GM19455 (cell line): ENCODE results near the gene SYNE3.

Source experiments
- ATAC-seq: cut with Tn5 transposase; IDR thresholded peaks from one replicate; pipeline ENCODE4 v1.9.1; 2021; ENCODE audit not compliant: unreplicated experiment

The SYNE3 gene

GRCh38 chr14:95509495-95509894 lies 7.0 kb downstream of the SYNE3 start:
- no peak for ATAC-seq

- ATAC-seq: no peak
Observed at GRCh38 chr14:95508377-95508776, 8.1 kb downstream of the SYNE3 start.

- ATAC-seq: no peak
Observed at GRCh38 chr14:95507701-95508103, 8.7 kb downstream of the SYNE3 start.

- no peak for ATAC-seq
Observed at GRCh38 chr14:95507174-95507573, 9.3 kb downstream of the SYNE3 start.

- ATAC-seq: no peak
Observed at GRCh38 chr14:95505030-95505589, 11.3 kb downstream of the SYNE3 start.

GRCh38 chr14:95504135-95505029 lies 12.1 kb downstream of the SYNE3 start:
- peak; percentile 38 for ATAC-seq

GRCh38 chr14:95503365-95504134 lies 12.9 kb downstream of the SYNE3 start:
- peak; percentile 58 for ATAC-seq

GRCh38 chr14:95502381-95502950 lies 14.0 kb downstream of the SYNE3 start:
- no peak for ATAC-seq

- ATAC-seq: no peak
Observed at GRCh38 chr14:95500772-95501401, 15.6 kb downstream of the SYNE3 start.

- no peak for ATAC-seq
Observed at GRCh38 chr14:95500201-95500681, 16.2 kb downstream of the SYNE3 start.

- no peak for ATAC-seq
Observed at GRCh38 chr14:95499354-95499750, 17.1 kb downstream of the SYNE3 start.

GRCh38 chr14:95498622-95499353 lies 17.7 kb downstream of the SYNE3 start:
- ATAC-seq: no peak

GRCh38 chr14:95497561-95498011 lies 18.9 kb downstream of the SYNE3 start:
- ATAC-seq: no peak

- ATAC-seq: no peak
Observed at GRCh38 chr14:95496690-95497259, 19.7 kb downstream of the SYNE3 start.

GRCh38 chr14:95496111-95496681 lies 20.3 kb downstream of the SYNE3 start:
- ATAC-seq: no peak

GRCh38 chr14:95495538-95496025 lies 20.9 kb downstream of the SYNE3 start:
- peak; percentile 74 for ATAC-seq

- ATAC-seq: no peak
Observed at GRCh38 chr14:95495076-95495475, 21.4 kb downstream of the SYNE3 start.

- no peak for ATAC-seq
Observed at GRCh38 chr14:95494456-95494855, 22.0 kb downstream of the SYNE3 start.

GRCh38 chr14:95493976-95494375 lies 22.5 kb downstream of the SYNE3 start:
- ATAC-seq: no peak
